Activated naive CD4-positive, alpha-beta T cell treated with anti-CD3 and anti-CD28 coated beads, Interleukin-2, amount 50 U/mL, for 16 hours (primary cell): ENCODE results near the gene DNMT3A.
"Not testable (repeated sequence)": the region's sequence is repeated elsewhere in the genome, so short reads cannot be mapped to it uniquely, and the experiment has no call there.

Experiments used
- DNase-seq: peaks from one replicate; pipeline ENCODE4 v3.0.0-alpha.2; 2020

Gene DNMT3A

GRCh38 chr2:25230198-25230947, 111.4 kb downstream of the DNMT3A start:
- no peak for DNase-seq

GRCh38 chr2:25229279-25230197, 112.2 kb downstream of the DNMT3A start:
- DNase-seq: no peak

- DNase-seq: no peak
Measured at GRCh38 chr2:25228848-25229278, 112.9 kb downstream of the DNMT3A start.

GRCh38 chr2:25227576-25227975, 114.1 kb downstream of the DNMT3A start:
- DNase-seq: no peak

- no peak for DNase-seq
Measured at GRCh38 chr2:25226827-25227226, 114.9 kb downstream of the DNMT3A start.

DNA sequence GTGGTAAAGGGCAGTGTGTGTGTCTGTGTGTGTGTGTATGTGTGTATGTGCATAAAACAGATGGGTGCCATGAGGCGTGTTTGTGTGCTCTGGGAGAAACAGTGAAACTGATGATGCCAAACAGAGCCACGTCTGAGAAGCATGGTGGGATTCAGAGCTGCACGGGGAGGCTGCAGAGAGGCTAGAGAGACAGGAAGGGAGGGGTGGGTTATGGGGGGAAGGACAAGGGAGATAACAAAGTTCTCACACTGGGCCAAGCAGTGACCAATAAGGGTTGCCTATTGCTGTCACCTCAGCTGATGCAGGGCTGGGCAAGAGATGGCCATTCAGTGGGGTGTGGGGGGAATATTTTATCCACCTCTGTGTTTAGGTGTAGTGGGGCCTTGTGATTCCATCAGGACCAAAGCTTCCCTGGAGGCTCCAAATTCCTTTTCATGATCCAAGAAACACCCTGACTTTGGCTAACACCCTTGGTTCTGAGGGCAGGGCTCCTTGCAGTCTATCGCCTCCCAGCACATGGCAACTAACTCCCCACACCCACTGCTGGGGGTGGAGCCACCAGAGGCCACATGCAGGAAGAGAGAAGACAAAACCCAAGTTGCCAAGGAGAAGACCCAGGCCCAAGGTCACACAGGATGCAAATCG, 119.1 kb downstream of the DNMT3A start:
- DNase-seq: no peak

DNA sequence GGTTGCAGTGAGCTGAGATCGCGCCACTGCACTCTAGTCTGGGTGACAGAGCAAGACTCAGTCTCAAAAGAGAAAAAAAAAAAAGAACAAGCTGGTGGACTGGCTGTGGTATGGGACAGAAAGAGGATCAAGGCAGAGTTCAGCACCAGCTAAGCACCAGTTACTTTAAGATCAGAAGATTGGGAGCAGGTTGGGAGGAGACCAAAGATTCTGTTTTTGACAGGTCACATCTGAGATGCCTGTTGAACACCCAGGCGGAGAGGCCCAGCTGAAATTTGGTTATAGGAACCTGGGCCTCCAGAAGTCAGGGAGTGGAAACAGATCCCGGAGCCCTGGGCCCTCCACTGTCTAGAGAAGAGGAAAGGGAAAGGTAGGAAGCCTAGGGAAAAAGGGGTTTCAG, 120.1 kb downstream of the DNMT3A start:
- no peak for DNase-seq

GRCh38 chr2:25220313-25220712, 121.4 kb downstream of the DNMT3A start:
- DNase-seq: no peak

DNA sequence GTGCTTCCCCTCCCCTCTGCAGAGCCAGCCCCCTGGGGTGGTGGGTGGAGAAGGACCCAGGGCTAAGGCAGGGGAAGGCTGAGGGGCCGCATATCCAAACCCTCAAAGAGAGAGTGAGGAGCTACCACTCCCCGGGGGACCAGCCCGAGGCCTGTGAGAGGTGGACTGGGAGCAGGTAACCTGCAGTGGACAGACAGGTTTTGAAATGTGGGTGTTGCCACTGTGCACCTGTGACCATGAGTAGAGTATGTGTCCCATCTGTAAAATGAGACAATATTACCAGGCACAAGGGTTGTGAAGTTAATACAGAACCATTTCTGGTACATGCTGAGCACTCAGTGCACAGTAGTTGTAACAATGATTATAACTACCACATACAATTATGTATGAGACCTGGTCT, 122.1 kb downstream of the DNMT3A start:
- DNase-seq: no peak

- DNase-seq: no peak
Measured at GRCh38 chr2:25218100-25218499, 123.6 kb downstream of the DNMT3A start.

GRCh38 chr2:25215948-25216679, 125.6 kb downstream of the DNMT3A start:
- DNase-seq: peak; percentile 86

- no peak for DNase-seq
Measured at GRCh38 chr2:25215232-25215631, 126.5 kb downstream of the DNMT3A start.

GRCh38 chr2:25213229-25213628, 128.5 kb downstream of the DNMT3A start:
- DNase-seq: no peak

- DNase-seq: not testable (repeated sequence)
Measured at GRCh38 chr2:25210923-25211322, 130.8 kb downstream of the DNMT3A start.

DNA sequence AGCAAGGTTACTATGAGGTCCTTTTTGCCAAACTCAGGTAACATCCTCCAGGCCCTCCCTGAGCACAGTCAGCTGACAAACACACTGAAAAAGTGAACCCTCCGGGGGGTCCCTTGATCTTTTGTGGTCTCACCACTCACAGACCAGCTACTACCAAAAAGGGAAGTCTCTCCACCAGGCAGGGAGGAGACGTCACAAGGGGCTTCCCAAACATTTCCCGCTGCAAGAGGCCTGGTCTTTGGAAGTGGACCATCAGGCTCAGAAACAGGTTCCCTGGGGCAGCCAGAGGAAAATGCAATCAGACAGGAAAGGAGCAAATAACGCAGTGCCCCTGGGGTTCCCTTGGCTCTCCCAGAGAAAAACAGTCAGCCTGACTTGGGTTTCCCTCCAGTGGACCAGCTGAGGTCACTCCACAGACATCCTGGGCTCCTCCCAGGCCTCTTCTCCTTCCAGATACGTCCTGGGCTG, 134.6 kb downstream of the DNMT3A start:
- DNase-seq: no peak

DNA sequence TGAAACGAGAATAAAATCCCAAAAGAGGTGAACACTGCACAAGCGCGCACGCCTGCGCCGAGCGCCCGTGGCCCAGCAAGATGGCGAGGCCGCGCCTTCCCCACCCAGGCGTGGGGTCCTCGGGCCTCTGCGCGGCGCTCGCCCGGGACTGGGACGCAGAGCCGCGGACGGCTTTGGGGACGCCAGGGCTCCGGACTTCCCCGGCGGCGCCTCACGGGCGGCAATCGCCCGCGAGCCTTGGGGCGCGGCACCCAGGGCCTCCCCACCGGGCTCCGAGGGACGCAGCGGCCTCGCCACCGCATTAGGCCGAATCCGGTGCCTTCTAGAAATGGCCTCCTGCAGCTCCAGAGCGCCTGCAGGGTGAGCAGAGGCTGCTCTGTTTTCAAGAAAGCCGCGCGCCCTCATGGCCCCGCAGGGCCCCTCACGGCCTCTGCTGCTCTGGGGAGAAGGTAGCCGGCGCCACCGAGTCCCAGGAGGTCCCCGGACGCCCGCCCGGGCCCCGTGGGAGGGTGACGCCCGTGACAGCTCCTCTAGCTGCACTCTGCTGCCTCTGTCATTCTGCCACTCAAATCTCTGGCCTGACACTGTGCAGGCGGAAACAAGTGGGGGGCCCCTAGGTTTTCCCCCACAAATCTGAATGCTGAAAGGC, 137.4 kb downstream of the DNMT3A start:
- DNase-seq: peak; percentile 36

GRCh38 chr2:25202275-25202674, 139.4 kb downstream of the DNMT3A start:
- no peak for DNase-seq

DNA sequence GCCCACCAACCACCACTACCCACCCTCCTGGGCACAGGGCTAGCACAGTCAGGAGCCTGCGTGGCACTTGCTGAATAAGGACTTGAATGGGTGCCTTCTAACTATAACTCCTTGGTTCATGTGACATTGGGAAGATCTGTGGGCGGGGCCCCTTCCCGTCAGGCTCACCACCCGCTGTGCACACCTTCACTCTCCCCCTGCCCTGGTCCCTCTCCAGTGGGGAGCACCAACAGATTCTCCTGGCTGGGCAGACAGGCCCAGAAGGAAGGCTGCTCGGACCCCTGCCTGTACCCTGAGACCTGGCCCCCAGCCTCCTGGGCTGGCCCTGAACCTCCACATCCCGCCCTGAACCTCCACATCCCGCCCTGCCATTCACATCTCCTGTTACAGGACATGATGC, 139.9 kb downstream of the DNMT3A start:
- no peak for DNase-seq

DNA sequence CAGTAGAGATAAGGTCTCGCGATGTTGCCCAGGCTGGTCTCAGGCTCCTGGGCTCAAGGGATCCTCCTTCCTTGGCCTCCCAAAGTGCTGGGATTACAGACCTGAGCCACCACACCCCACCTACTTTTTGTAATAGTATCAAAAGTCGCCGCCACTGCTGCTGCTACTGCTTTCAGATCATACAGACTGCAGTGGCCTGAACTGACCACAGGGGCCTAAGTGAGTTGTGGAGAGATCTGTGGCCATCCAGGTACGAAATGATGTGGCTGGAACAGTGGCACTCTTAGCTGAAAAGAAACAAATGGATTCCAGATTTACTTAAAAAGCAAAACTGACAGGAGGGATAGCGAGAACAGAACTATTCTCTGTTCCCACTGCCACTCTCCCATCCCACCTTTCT, 140.5 kb downstream of the DNMT3A start:
- no peak for DNase-seq

DNA sequence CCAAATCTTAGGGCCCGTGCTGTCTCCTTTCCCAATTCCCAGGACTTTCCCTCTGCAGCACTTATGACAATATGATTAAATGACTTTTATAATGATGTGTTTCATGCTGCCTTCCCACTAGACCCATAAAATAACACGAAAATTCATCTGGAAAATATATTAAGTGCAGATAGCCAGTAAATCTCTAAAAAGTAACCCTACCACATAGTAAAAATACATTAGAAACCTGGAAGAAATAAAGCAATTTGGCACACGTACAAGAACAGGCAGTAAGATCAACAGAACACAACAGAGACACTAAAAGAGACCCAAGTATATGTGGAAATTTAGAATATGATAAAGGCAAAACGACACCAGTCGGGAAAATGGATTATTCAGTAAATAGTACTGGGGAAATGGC, 143.1 kb downstream of the DNMT3A start:
- no peak for DNase-seq

DNA sequence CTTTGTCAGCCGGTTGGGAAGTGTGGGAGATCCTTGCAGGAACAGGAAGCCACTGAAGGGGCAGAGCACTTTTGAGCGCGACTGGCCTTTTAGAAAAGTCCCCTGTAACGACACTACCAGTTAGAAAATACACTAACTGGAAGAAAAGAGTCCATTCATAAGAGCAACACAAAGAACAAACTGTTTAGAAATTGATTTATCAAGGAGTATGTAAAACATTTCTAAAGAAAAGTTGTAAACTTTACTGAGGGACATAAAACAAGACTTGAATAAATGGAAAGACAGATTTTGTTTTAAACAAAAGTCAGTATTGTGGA, 143.6 kb downstream of the DNMT3A start:
- no peak for DNase-seq
